HuH-7.5 (cell line): Measurements from ENCODE around the gene WSCD2.

Experiments used
- DNase-seq: peaks from one replicate; pipeline ENCODE4 v3.0.0; 2011; ENCODE audit warnings: low spot score

WSCD2 gene

GRCh38 chr12:108235197-108235984 lies 106.3 kb downstream of the WSCD2 start:
- no peak for DNase-seq

GRCh38 chr12:108235985-108236263 lies 106.8 kb downstream of the WSCD2 start:
- no peak for DNase-seq

GRCh38 chr12:108236366-108236765 lies 107.3 kb downstream of the WSCD2 start:
- no peak for DNase-seq

DNA sequence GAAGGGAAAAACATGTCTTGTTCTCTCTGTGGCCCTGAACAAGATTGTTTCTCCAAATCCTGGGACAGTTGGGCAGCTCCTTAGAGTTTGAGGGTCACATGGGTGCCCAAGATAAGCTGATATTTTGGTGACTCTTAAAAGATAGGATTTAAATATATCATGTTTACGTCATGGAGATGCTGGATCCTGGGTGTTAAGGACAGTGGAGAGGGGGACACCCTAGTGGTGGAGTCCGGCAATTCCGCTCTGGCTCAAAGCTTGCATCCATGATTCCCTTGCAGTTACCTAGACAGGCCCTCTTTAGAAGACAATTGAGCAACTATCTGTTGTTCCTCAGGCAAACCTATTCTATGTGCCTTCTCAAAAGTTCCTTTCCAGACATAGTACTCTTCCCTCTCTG lies 108.2 kb downstream of the WSCD2 start:
- DNase-seq, result no peak

GRCh38 chr12:108238474-108238873 lies 109.4 kb downstream of the WSCD2 start:
- no peak for DNase-seq

DNA sequence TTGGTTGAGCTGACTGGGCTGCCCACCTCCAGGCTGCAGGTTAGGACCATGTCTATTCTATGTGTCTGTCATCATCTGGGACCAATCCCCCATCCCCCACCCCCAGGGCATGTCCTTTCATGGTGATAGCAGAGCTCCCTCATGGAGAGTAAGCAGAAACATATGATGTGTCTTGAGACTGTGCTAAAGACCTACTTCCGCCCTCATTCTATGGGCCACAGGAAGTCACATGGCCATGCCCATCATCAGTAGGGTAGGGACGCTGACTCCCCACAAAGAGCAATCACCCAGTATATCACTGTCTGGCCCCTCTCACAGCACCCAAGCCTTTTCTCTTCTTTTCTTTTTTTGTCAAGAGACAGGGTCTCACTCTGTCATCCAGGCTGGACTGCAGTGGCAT lies 110.3 kb downstream of the WSCD2 start:
- no peak for DNase-seq

DNA sequence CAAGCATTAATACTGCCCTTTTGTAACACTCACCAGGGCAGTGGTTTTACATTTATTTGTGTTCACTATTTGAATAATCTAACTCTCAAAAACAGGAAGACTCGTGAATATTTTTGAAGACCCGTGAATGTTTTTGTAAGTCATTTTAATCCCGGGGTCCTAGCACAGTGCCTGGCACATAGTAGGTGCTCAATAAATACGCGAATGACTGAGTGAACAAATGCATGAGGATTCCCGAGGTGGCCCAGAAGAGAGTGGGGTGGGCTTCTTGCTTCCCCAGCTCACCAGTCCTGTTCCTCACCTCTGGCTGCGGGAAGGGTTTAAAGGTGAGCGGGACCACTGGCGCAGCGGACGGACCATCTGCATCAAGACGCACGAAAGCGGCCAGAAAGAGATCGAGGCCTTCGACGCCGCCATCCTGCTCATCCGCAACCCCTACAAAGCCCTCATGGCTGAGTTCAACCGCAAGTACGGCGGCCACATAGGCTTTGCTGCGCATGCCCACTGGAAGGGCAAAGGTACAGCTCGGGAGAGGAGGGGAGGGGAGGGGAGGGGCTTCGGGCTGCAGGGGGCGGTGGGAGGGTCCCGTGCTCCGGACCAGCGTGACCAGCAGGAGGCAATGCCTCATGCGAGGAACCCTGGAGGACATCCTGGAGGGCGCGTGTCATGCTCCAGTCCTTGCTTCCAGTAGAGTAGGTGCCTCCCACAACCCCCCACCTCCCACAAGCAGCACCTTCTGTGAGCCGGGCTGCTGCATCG lies 111.1 kb downstream of the WSCD2 start:
- no peak for DNase-seq

DNA sequence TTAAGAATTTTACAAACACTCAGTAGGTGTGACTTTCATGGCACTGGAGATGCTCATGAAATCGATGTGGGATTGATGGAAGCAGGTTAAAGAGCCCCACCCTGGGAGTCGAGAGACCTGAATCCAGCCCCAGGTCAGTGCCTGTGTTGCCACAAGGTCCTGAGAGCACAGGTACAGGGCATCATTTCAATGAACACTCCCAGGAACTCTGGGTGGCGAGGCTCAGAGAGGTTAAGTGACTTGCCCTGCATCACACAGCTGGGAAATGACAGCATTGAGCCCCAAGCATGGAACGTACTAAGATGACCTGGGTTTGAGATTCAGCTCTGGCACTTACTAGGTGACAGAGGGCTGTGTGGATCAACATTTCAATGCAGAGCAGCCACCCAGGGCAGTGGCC lies 111.8 kb downstream of the WSCD2 start:
- no peak for DNase-seq

DNA sequence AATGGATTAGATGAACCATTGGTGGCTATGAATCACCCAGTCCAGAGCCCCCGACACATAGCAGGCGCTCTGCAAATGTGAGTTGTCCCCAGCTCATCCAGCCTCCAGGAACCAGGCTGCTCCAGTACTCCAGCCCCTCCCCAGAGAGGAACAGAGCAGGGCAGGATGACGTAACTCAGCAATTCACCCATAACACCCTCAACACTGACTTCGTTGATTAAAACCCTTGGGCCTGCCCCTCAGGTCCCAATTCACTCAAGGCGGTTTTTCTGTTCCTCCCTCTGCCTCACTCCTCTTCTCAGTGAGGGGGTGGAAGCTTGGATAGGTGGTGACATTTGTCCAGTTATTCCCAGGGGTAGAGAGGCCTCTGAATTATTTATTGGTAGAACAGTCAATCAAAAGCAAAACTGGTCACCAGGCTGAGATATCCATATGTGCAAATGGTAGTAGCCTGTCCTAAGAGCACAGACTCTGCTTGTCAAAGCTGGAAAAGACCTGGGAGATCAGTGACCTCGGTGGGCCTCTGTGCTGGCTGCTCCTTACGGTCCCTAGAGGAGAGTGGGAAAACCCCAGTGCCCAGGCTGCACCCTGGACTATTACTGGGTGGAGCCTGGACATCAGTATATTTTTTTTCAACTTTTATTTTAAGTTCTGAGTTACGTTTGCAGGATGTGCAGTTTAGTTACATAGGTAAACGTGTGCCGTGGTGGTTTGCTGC lies 113.1 kb downstream of the WSCD2 start:
- no peak for DNase-seq

DNA sequence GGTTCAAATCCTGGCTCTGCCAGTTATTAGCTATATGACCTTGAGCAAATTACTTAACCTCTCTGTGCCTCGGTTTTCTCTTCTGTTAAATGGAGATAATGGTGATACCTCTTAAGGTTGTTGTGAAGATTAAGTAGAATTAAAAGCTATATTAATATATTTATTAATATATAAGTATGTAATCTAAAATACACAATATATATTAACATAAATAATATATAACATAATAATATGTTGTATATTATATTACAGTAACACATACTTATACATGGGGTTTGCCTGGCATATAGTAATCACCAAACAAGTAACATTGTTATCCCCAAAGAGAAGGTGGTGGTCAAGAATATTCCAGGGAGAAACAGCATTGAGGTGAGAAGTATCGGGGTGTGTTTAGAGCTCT lies 118.0 kb downstream of the WSCD2 start:
- no peak for DNase-seq

DNA sequence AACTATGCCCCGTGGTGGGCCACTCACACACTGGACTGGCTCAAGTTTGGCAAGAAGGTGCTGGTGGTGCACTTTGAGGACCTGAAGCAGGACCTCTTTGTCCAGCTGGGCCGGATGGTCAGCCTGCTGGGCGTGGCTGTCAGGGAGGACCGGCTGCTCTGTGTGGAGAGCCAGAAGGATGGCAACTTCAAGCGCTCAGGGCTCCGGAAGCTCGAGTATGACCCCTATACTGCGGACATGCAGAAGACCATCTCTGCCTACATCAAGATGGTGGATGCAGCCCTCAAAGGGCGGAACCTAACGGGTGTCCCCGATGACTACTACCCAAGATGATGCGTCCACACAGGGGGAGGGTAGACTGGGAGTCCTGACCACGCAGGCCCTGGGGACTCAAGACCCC lies 118.9 kb downstream of the WSCD2 start:
- no peak for DNase-seq

DNA sequence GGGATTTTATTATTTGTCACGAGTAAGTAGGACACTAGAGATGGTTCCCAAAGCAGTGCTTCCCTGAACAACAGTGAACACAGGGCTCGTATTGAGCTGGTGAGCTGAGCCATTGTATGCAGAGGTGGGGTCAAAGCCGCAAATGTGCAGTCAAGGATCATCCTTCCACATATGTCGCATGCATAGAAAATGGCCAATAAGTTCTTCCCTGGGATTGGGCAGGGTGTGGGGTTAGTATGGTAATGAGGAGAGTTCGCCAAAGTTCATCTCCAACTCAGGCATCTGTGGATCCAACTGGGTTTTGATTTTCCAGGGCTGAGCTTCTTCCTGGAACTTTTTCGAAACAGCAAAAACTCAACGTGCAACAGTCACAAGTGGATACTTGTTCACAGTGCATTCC lies 123.4 kb downstream of the WSCD2 start:
- DNase-seq, result no peak

DNA sequence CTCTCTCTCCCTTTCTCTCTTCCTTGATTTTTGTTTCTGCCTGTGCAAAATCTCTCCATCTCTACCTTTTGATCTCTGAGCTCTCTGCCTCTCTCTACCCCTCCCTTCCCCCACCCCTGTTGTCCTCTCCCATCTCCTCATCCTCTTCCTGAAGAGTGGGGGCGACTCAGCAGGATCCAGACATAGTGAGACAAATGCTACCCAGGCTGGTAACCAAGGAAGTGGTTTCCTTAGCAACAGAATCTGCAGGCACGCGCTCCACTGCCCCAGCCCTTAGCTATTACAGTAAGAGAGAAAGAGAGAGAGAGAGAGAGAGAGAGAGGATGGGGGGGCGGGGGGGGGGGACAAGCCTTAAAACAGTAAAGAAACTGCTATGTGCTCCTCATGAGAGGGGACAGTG lies 124.5 kb downstream of the WSCD2 start:
- DNase-seq, result no peak

GRCh38 chr12:108254030-108254429 lies 124.9 kb downstream of the WSCD2 start:
- DNase-seq, result no peak

DNA sequence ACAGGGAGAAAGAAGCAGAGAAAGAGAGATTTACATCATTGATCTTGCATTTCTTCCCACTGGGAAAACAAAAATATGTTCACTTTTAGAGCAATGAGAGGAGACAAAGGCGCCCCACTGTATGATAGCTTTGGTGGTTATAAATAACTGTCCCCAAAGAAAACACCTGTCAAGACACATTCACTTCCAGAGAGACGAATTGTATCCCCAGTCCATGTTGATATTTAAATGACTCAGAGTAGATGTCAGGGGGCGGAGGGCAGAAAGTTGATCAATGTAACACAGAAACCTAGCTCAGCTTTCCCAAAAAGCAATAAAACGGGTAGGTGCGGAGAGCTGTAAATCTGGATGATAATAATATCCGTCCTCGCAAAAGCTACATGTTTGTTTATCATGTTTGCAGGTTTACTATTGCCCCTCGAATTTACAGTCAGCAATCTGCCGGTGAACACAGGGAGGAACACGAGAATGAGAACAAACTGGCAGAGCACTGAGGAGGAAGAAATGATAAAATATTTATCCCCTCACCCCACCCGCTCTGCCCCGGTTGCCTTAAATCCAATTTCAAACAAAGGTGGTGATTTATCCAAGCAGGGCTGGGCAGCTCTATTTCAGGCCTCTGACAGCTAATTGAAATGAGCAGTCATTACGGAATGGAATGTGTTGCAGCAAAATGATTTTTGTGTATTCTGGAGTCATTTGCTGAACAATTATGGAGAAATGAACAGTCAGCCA lies 125.6 kb downstream of the WSCD2 start:
- DNase-seq, result no peak

DNA sequence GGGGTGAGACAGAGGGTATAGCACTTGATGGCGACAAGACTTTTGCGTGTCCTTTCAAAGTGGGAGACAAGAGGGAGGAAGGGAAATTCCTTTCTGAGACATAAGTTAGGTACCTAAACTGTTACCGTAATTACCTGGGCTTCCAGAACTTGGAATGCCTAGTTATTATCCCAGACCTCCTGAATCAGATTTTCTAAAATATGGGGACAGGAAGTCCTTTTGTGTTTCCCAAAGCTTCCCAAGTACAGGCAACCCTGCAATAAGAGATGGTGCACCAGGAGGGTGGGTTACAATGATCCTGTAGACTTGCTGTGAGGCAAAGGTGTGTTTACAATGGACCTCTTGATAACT lies 126.1 kb downstream of the WSCD2 start:
- DNase-seq, result no peak

DNA sequence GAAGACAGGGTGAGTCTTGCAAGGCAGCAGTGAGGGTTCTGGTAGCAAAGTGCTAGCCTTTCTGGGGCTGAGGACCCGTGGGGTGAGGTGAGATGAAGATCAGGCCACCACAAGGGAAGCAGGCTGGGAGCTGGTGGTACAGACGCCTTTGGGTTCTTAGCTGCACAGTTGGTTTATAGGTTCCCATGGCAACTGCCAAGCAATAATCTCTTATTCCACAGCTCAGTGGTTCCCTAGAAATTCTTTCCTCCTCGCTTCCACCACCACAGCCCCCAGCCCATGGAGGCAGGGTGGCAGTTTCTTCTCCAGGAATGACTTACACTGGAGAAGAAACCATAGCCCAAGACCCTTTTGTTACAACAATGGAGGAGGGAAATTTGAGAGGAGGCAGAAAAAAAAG lies 127.9 kb downstream of the WSCD2 start:
- no peak for DNase-seq

DNA sequence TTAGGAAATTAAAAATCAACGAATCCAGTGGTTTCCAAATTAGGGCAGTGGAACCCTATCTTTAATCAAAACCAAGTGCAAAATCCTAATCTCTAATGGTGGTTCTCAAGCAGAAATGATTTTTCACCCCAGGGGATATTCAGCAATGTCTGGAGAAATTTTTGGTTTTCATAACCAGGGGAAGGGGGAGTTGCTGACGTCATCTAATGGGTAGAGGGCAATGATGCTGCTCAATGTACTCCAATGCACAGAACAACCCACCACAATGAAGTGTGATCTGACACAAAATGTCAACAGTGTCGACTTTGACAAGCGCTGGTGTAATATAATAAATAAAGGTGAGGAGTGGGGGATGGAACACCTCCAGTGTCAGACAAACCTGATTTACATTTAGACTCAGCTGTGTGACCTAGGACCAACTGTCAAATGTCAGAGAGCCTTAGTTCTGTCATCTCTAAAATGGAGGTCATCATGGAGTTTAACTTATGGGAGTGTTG lies 128.6 kb downstream of the WSCD2 start:
- DNase-seq, result no peak

- no peak for DNase-seq
These were observed 131.0 kb downstream of the WSCD2 start for GRCh38 chr12:108260039-108260438.

DNA sequence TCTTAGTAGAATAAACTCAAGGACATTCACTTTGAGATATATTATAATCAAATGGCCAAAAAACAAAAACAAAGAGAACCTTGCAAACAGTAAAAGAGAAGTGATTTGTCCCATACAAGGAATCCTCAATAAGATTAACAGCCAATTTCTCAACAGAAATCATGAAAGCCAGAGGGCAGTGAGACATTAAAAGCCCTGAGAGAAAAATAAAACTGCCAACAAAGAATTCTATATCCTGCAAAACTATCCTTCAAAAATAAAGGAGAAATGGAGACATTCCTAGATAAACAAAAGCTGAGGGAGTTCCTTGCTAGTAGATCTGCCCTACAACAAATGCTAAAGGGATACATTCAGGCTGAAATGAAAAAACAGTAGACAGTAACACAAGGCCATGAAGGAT lies 131.9 kb downstream of the WSCD2 start:
- no peak for DNase-seq

DNA sequence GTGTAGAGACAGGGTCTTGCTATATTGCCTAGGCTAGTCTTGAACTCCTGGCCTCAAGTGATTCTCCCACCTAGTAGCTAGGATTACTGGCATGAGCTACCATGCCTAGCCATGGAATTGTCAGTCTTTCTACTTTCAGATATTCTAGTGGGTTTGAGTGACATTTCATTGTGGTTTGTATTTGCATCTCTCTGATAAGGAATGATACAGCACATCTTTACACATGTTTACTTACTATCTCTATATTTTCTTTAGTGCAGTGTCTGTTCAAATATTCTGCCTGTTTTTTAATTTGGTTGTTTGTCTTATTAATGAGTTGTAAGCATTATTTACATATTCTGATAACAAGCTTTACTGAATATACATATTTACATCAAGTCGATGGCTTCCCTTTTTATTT lies 136.4 kb downstream of the WSCD2 start:
- DNase-seq, result no peak

DNA sequence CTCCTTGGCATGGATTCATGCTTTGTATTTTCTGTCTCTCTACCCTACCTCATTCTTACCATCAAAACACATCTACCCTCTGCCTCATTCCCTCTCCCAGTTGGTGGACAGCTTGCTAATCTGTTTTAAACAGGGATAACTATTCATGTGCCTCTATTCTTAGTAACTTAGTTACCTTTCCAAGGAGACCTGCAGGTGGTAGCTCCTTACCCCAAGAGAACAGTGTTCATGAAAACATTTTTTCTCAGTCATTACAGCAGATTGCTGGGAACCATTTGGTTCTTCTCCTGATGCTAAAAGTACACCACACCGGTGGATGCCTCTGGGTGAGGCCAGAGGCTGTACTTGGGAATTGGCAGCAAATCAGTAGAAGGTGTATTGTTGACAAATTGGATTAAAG lies 137.0 kb downstream of the WSCD2 start:
- no peak for DNase-seq

DNA sequence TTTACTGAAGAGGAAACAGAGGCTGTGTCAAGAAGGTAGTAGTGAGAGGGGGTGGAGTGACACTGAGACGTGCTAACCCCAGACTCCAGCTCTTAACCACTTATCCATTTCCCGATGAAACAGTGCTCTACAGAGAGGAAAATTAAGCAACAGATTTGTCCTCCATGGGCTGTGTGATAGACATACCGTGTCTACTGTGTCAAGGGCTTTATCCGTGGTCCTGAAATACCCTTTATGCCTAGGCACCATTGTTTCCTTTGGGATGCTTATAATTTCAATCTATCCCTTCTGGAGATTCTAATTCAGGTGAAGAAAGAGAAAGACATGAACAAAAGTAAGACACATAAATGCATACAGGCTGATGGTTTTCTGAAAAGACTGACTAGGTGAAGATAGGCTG lies 138.4 kb downstream of the WSCD2 start:
- no peak for DNase-seq
